Kidney (tissue), 14 donors: Measurements from ENCODE around the gene RRM2. TPM values are rescaled to one million over a fixed set of nuclear protein-coding genes. Genes with fewer than 3 reads are reported as not detected.

Experiments
- DNase-seq, 5 donors: peaks; one replicate each; pipeline ENCODE4 v3.0.0-alpha.2; 2013 to 2020
- FAIRE-seq: peaks from 2 replicates; lab custom pipeline; 2012; peaks lifted over from hg19 to GRCh38; lab: Jason Lieb, UNC
- H3K27ac ChIP-seq, 2 donors: one replicate each; pipeline ENCODE4 v1.7.0; 2013; ENCODE audit warnings: low read depth in 2 of 2, low read length in 2 of 2, inconsistent platforms in 1 of 2
- H3K27me3 ChIP-seq: one replicate; pipeline ENCODE4 v1.7.1; 2013; ENCODE audit warnings: low read length, inconsistent platforms; ENCODE audit not compliant: control insufficient read depth, insufficient read depth
- H3K36me3 ChIP-seq, 3 donors: one replicate each; pipeline versions ENCODE4 v1.7.0 to v1.7.1; 2013; ENCODE audit warnings: low read length in 3 of 3, control low read depth in 1 of 3, inconsistent platforms in 1 of 3; ENCODE audit not compliant: insufficient read depth in 3 of 3, control insufficient read depth in 2 of 3
- H3K4me1 ChIP-seq, 3 donors: one replicate each; pipeline versions ENCODE4 v1.7.0 to v1.7.1; 2013; ENCODE audit warnings: low read length in 3 of 3, inconsistent platforms in 1 of 3, low read depth in 1 of 3; ENCODE audit not compliant: control insufficient read depth in 2 of 3, insufficient read depth in 2 of 3
- H3K4me3 ChIP-seq, 3 donors: one replicate each; pipeline versions ENCODE4 v1.7.0 to v1.8.1; 2013; ENCODE audit warnings: low read length in 3 of 3, control low read depth in 1 of 3, inconsistent platforms in 1 of 3
- H3K9ac ChIP-seq, 3 donors: one replicate each; pipeline versions ENCODE4 v1.7.0 to v1.7.1; 2013; ENCODE audit warnings: low read length in 3 of 3, control low read depth in 1 of 3, inconsistent platforms in 1 of 3
- H3K9me3 ChIP-seq, 3 donors: one replicate each; pipeline versions ENCODE4 v1.7.0 to v1.7.1; 2013; ENCODE audit warnings: low read length in 3 of 3, control low read depth in 1 of 3, inconsistent platforms in 1 of 3; ENCODE audit not compliant: control insufficient read depth in 2 of 3, insufficient read depth in 1 of 3
- intact Hi-C: fragments of 100-400 bp; cut with DNase I; formaldehyde crosslinking; loops from one replicate; pipeline ENCODE4 v1.11.1; 2022
- polyA plus RNA-seq: library from polyadenylated mRNA; stranded (reverse); fragments of 350-450 nt; fragmentation: Illumina TruSeq; extraction: RNeasy Lipid Tissue Mini Kit (QIAGEN cat#74804); gene quantifications from one replicate; pipeline ENCODE4 v1.2.3, GENCODE V29; 2014; ENCODE audit warnings: low read depth, low replicate concordance; ENCODE audit not compliant: insufficient read depth
- total RNA-seq: library from RNA; stranded (reverse); fragmentation: NEBNext Ultra II Directional; extraction: Animal tissue kit (Norgen Biotek cat#: 25700); gene quantifications from one replicate; pipeline ENCODE4 v1.2.1, GENCODE V29; 2021
- TF ChIP-seq, protein P1 (sequence below): IDR thresholded peaks from 3 replicates; pipeline ENCODE4 v1.5.1; 2012; ENCODE audit warnings: mild to moderate bottlenecking, moderate library complexity, borderline replicate concordance; ENCODE audit not compliant: insufficient read depth; ENCODE audit errors: extremely low read depth
- donor health status: control.
- donor health status: control.
- donor health status: control.
- donor health status: control.
- donor health status: control.
- donor health status: DM: yes; HTN: yes; CAD: no.
- donor health status: Normal renal cell carcinoma (clear cell type).

RRM2 gene
- total and polyA plus RNA-seq, 2 donors from 2014 or later = 3.6 to 5.5 TPM

DNA sequence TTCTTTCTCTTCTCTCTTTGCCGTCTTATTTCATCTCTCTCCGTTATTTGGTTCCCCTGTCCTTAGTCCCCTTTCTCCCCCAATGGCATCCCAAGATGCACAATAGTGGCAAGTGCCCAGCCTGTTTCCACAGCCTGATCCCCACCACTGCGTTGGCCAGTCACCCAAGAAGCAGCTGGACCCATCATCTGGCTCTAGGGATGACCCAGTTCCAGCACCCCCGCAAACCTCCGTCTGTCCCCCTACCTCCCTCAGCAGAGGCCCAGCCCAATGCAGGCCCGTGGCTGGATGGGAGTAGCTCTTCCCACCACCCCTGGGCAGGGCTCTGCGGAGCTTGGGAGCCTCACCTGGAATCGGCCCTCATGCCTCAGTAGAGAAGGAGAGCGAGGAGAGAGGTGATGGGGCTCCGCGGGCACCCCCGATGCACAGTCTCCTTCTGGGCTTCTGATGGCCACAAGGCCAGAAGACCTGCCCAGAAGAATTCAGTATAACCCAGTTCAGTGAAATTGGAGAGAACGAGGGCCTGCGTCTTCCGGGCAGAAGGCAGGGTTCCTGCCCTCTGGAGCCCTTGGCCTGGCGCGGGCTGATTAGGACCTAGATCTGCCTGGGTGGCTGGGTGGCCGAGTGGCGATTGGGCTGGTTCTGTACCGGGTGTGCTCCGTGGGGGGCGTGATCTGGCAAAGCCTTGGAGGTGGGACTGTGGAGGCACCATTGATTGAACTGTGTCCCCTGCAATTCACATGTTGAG is 50.9 kb downstream of the RRM2 start:
- intact Hi-C loops = no loop called here
- TF ChIP-seq, protein P1, sequence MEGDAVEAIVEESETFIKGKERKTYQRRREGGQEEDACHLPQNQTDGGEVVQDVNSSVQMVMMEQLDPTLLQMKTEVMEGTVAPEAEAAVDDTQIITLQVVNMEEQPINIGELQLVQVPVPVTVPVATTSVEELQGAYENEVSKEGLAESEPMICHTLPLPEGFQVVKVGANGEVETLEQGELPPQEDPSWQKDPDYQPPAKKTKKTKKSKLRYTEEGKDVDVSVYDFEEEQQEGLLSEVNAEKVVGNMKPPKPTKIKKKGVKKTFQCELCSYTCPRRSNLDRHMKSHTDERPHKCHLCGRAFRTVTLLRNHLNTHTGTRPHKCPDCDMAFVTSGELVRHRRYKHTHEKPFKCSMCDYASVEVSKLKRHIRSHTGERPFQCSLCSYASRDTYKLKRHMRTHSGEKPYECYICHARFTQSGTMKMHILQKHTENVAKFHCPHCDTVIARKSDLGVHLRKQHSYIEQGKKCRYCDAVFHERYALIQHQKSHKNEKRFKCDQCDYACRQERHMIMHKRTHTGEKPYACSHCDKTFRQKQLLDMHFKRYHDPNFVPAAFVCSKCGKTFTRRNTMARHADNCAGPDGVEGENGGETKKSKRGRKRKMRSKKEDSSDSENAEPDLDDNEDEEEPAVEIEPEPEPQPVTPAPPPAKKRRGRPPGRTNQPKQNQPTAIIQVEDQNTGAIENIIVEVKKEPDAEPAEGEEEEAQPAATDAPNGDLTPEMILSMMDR = no peak
- Histone ChIP-seq H3K27ac (no peak overlapping the region), H3K4me1 (no peaks in the 10 kb centered on the region), H3K4me3 (no peak overlapping the region), H3K27me3 (no peaks in the 10 kb centered on the region), H3K9ac (no peak overlapping the region), H3K9me3 (no peaks in the 10 kb centered on the region), H3K36me3 (no peaks in the 10 kb centered on the region)
- DNase-seq = no peak
- FAIRE-seq = no peak

DNA sequence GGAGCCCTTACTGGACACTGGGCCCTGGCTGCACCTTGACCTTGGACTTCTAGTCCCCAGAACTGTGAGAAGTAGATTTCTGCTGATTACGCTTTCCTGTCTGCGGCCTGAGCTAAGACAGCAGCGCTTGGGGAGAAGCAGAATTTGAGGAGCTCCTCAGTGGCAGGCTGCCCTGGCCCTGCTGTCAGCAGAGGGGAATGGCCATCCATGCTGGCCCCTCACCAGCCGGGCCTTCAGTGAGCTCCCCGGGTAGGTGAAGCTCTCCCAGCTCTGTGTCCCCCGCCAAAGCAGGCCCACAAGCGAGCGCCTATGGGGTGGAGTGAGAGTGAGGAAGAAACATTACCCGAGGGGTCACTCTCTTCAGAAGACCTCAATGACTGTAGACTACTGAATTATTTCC is 51.6 kb downstream of the RRM2 start:
- Histone ChIP-seq H3K27me3 (no peaks in the 10 kb centered on the region), H3K4me3 (no peak overlapping the region), H3K27ac (no peak overlapping the region), H3K36me3 (no peaks in the 10 kb centered on the region), H3K9ac (no peak overlapping the region), H3K9me3 (no peaks in the 10 kb centered on the region), H3K4me1 (no peaks in the 10 kb centered on the region)
- intact Hi-C loops = no loop called here
- TF ChIP-seq, protein P1 = no peak
- FAIRE-seq (no peak), DNase-seq (no peak)

DNA sequence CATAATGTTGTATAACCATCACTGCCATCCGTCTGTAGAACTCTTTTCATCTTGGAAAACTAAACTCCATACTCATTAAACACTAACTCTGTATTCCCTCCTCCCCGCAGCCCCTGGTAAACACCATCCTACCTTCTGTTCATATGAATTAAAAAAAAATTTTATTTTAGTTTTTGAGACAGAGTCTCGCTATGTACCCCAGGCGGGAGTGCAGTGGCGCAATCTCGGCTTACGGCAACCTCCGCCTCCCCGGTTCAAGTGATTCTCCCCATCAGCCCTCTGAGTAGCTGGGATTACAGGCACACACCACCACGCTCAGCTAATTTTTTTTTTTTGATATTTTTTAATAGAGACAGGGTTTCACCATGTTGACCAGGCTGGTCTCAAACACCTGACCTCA is 52.9 kb downstream of the RRM2 start:
- FAIRE-seq = no peak

More for the DNA sequence above, 52.9 kb downstream of the RRM2 start:
- Histone ChIP-seq H3K36me3 (no peaks in the 10 kb centered on the region), H3K4me1 (no peaks in the 10 kb centered on the region), H3K4me3 (no peak overlapping the region), H3K9ac (no peak overlapping the region), H3K9me3 (no peaks in the 10 kb centered on the region), H3K27me3 (no peaks in the 10 kb centered on the region), H3K27ac (no peak overlapping the region)
- intact Hi-C loops = no loop called here
- TF ChIP-seq, protein P1 = no peak
- no peak for DNase-seq
